MCF 10A (cell line): ENCODE data around the gene PUM2. TPM values are rescaled to one million over a fixed set of nuclear protein-coding genes. Genes with fewer than 3 reads are reported as not detected.
"Not testable (repeated sequence)": the region's sequence is repeated elsewhere in the genome, so short reads cannot be mapped to it uniquely, and the experiment has no call there.

Experiments used
- BruUV-seq: library from RNA; stranded (reverse); fragments of 400-500 nt; replicated peaks from 2 replicates; lab custom pipeline; 2021; lab: Mats Ljungman, UMichigan
- CTCF ChIA-PET: fragments of 300-600 bp; sonication (Branson Sonifier 250); formaldehyde crosslinking; extraction: SDS; loops from one replicate; lab custom pipeline; 2021; ENCODE audit warnings: antibody characterized with exemption, inconsistent platforms; lab: Yijun Ruan, JAX
- POLR2A ChIA-PET: fragments of 300-600, 350-650 bp; sonication (Branson Sonifier 250); formaldehyde crosslinking; extraction: SDS; loops from one replicate; lab custom pipeline; 2020; ENCODE audit warnings: antibody characterized with exemption, inconsistent platforms; lab: Yijun Ruan, JAX
- DNase-seq: peaks from one replicate; pipeline ENCODE4 v3.0.0-alpha.2; 2018; ENCODE audit not compliant: unreplicated experiment
- H3K27ac Mint-ChIP-seq: one replicate; pipeline ENCODE4 v1.8.0; 2022; ENCODE audit warnings: mild to moderate bottlenecking, low read depth, mixed read lengths; ENCODE audit not compliant: unreplicated experiment
- H3K27me3 Mint-ChIP-seq: one replicate; pipeline ENCODE4 v1.8.0; 2022; ENCODE audit warnings: mixed read lengths; ENCODE audit not compliant: insufficient read depth, unreplicated experiment
- H3K36me3 Mint-ChIP-seq: one replicate; pipeline ENCODE4 v1.8.0; 2022; ENCODE audit warnings: mild to moderate bottlenecking, moderate library complexity, mixed read lengths; ENCODE audit not compliant: insufficient read depth, unreplicated experiment
- H3K4me1 Mint-ChIP-seq: one replicate; pipeline ENCODE4 v1.8.0; 2022; ENCODE audit warnings: mixed read lengths; ENCODE audit not compliant: insufficient read depth, unreplicated experiment
- H3K4me3 Mint-ChIP-seq: one replicate; pipeline ENCODE4 v1.8.0; 2022; ENCODE audit warnings: mild to moderate bottlenecking, moderate library complexity, mixed read lengths; ENCODE audit not compliant: unreplicated experiment
- H3K9me3 Mint-ChIP-seq: one replicate; pipeline ENCODE4 v1.8.0; 2022; ENCODE audit warnings: mixed read lengths; ENCODE audit not compliant: unreplicated experiment
- intact Hi-C: fragments of 100-400 bp; cut with micrococcal nuclease; formaldehyde crosslinking; loops from 2 replicates; pipeline ENCODE4 v1.14.1; 2022
- total RNA-seq: library from RNA; stranded (reverse); gene quantifications from 2 replicates; pipeline ENCODE4 v1.2.3, GENCODE V29; 2022
- TF ChIP-seq, protein P1 (sequence below): fragments of 200-600 bp; IDR thresholded peaks from one replicate; pipeline ENCODE4 v1.8.0; 2022; ENCODE audit warnings: antibody characterized with exemption, mild to moderate bottlenecking; ENCODE audit not compliant: unreplicated experiment

The PUM2 gene
- total RNA-seq, 1 experiment from 2014 or later: 86.7 TPM

DNA sequence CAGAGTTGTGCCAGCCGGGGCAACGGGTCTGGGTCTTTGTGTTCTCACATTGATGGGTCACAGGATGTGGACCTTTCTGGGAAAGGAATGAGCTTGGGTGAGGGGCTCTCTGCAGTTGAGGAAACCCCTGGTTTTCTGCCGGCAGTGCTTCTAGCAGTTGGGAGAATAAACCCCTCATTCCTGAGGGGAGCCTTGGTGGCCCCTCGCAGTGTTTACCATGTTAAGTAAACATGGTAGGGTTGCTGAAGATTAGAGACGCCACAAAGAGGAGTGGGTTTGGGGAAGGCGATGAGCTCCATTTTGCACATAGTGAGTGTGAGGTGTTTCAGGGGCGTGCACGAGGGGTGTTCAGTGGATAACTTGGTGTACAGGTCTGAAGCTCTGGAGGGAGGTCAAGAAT lies 27.7 kb upstream of the PUM2 start:
- CTCF ChIA-PET: interaction anchor here (0.5 to 4.3 kb wide), 16 partner anchors 8 to 256 kb away, joined by 3 to 26 read pairs (median 4); no protein-coding TSS in a partner anchor
- intact Hi-C loops: no loop called here
- no TSS peak for BruUV-seq
- no peak for DNase-seq
- TF ChIP-seq, protein P1, sequence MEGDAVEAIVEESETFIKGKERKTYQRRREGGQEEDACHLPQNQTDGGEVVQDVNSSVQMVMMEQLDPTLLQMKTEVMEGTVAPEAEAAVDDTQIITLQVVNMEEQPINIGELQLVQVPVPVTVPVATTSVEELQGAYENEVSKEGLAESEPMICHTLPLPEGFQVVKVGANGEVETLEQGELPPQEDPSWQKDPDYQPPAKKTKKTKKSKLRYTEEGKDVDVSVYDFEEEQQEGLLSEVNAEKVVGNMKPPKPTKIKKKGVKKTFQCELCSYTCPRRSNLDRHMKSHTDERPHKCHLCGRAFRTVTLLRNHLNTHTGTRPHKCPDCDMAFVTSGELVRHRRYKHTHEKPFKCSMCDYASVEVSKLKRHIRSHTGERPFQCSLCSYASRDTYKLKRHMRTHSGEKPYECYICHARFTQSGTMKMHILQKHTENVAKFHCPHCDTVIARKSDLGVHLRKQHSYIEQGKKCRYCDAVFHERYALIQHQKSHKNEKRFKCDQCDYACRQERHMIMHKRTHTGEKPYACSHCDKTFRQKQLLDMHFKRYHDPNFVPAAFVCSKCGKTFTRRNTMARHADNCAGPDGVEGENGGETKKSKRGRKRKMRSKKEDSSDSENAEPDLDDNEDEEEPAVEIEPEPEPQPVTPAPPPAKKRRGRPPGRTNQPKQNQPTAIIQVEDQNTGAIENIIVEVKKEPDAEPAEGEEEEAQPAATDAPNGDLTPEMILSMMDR: no peak
- Mint-ChIP-seq H3K27ac (no peak overlapping the region), H3K4me1 (no peaks in the 10 kb centered on the region), H3K36me3 (no peaks in the 10 kb centered on the region), H3K4me3 (no peak overlapping the region), H3K9me3 (no peaks in the 10 kb centered on the region), H3K27me3 (no peaks in the 10 kb centered on the region)
- POLR2A ChIA-PET: interaction anchor here (1.8 kb wide), 1 partner anchor 9 kb away, joined by 8 read pairs; no protein-coding TSS in a partner anchor

DNA sequence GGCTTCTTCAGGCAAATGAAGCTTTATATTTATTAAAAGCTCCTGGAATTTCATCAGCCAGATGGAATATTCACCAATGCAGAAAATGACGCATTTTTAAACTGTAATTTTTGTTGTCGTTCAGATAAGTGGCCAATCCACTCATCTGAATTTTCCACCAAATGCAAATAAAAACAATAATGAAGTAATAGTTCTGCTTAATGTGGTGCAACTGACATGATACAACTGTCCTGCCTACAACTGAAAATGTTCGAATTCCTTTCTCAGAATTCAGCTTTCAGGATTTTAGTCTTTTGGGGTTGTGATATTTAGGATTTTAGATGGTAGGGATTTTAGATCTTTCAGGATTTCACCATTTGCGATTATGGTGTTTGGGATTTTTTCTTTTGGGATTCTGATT lies 27.1 kb upstream of the PUM2 start:
- CTCF ChIA-PET: interaction anchor here (0.5 to 1.7 kb wide), 9 partner anchors 7 to 257 kb away, joined by 3 to 10 read pairs (median 4); no protein-coding TSS in a partner anchor
- Mint-ChIP-seq H3K9me3 (no peaks in the 10 kb centered on the region), H3K4me3 (no peak overlapping the region), H3K27me3 (no peaks in the 10 kb centered on the region), H3K4me1 (no peaks in the 10 kb centered on the region), H3K36me3 (no peaks in the 10 kb centered on the region), H3K27ac (no peak overlapping the region)
- POLR2A ChIA-PET: interaction anchor here (1.8 kb wide), 1 partner anchor 8 kb away, joined by 8 read pairs; no protein-coding TSS in a partner anchor
- BruUV-seq: no TSS peak
- TF ChIP-seq, protein P1: no peak
- DNase-seq: no peak
- intact Hi-C loops: no loop called here

DNA sequence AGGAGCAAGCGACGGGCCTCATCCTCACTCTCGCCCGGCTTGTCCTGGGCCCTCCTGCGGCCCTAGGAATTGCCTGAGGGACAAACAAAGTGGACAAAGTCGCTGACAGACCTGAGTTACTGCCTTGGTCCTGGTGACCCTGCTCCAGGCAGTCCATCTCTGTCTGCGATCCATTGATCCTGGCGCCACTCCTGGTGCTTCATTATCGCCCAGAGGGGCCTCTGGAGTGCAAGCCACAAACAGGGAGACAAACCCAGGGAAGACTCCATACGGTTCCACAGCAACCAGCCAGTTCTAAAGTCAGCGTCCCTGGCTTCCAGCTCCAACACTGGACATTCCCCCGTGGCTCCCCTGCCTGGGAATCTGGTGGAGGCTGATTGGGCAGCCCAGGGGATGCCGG lies 24.3 kb upstream of the PUM2 start:
- POLR2A ChIA-PET, CTCF ChIA-PET: not testable (repeated sequence)

DNA sequence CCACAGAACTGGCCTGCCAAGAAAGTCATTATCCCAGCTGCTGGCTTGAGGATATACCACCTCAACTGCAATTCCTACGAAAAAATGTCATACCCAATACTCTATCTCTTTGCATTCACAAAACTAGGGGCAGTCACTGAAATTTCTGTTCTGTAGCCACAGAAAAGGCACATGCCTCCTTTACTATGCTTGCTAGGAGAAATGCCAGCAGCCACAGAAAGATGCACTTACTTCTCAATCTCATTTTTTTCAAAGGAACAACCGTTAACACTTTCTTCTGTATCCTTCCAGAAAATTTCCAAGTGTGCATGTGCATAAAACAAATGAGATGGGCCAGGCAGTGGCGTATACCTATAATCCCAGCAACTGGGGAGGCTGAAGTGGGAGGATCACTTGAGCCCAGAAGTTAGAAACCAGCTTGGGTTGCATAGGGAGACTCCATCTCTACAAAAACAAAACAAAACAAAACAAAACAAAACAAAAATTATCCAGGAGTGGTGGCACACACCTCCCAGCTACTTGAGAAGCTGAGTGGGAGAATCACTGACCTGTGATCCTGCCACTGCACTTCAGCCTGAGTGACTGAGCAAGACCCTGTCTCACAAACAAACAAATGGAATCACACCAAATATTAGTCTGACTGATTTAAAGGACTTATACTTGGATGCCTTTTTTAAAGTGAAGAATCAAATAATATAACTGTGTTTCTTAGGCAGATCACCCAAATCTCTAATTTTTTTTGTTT lies 22.4 kb upstream of the PUM2 start:
- ChIA-PET CTCF (interaction anchor here (0.6 to 0.7 kb wide), 2 partner anchors 23 to 233 kb away, joined by 4 to 5 read pairs; no protein-coding TSS in a partner anchor), POLR2A (interaction anchor here (0.6 kb wide), 1 partner anchor 320 kb away, joined by 3 read pairs; no protein-coding TSS in a partner anchor)
- no TSS peak for BruUV-seq
- TF ChIP-seq, protein P1: no peak
- Mint-ChIP-seq H3K27me3 (no peaks in the 10 kb centered on the region), H3K4me1 (peaks cover 23% of the 10 kb centered on the region), H3K4me3 (no peak overlapping the region), H3K36me3 (no peaks in the 10 kb centered on the region), H3K9me3 (no peaks in the 10 kb centered on the region), H3K27ac (no peak overlapping the region)
- intact Hi-C loops: no loop called here
- DNase-seq: no peak

More for the DNA sequence above, 24.3 kb upstream of the PUM2 start:
- H3K27me3 Mint-ChIP-seq, DNase-seq, BruUV-seq, intact Hi-C loops, H3K4me3 Mint-ChIP-seq, H3K9me3 Mint-ChIP-seq, H3K27ac Mint-ChIP-seq, H3K36me3 Mint-ChIP-seq: not testable (repeated sequence)
- H3K4me1 Mint-ChIP-seq: peaks cover 10% of the 10 kb centered on the region
